Right lobe of liver (tissue), 6 donors: ENCODE results near the gene TBC1D2. TPM values are rescaled to one million over a fixed set of nuclear protein-coding genes. Genes with fewer than 3 reads are reported as not detected.
"Not testable (repeated sequence)": the region's sequence is repeated elsewhere in the genome, so short reads cannot be mapped to it uniquely, and the experiment has no call there.

Experiments
- ATAC-seq, 4 donors: fragments of 200-7000 bp; cut with Tn5 transposase; one replicate each; pipeline ENCODE4 v1.9.1; 2020; ENCODE audit warnings: mild to moderate bottlenecking in 4 of 4, moderate library complexity in 4 of 4
- DNase-seq, 3 donors: peaks; one replicate each; pipeline ENCODE4 v3.0.0-alpha.2; 2020
- H3K27ac ChIP-seq, 3 donors: fragments of 200-600 bp; one replicate each; pipeline ENCODE4 v1.8.0; 2022
- H3K27me3 ChIP-seq, 2 donors: fragments of 200-600 bp; one replicate each; pipeline ENCODE4 v1.8.0; 2022
- H3K36me3 ChIP-seq, 4 donors: fragments of 200-600 bp; sonication (generic) in 1 of 4; one replicate each; pipeline versions ENCODE4 v1.5.1 to v1.8.0; 2017 to 2022; ENCODE audit warnings: control low read depth in 1 of 4
- H3K4me1 ChIP-seq, 4 donors: fragments of 200-600 bp; sonication (generic) in 1 of 4; one replicate each; pipeline versions ENCODE4 v1.5.1 to v1.8.0; 2017 to 2022; ENCODE audit warnings: control low read depth in 1 of 4
- H3K4me3 ChIP-seq, 3 donors: fragments of 200-600 bp; one replicate each; pipeline ENCODE4 v1.8.0; 2022
- H3K9me3 ChIP-seq, 4 donors: fragments of 200-600 bp; sonication (generic) in 1 of 4; one replicate each; pipeline versions ENCODE4 v1.5.1 to v1.8.0; 2017 to 2022; ENCODE audit warnings: control low read depth in 1 of 4
- POLR2A ChIP-seq: fragments of 450-650 bp; IDR thresholded peaks from one replicate; pipeline ENCODE4 v1.6.1; 2017; ENCODE audit warnings: antibody characterized with exemption, mild to moderate bottlenecking
- WGBS: methylation state at CpG from one replicate; pipeline ENCODE4 v1.1.6; 2018; ENCODE audit warnings: low coverage, low lambda C conversion rate; ENCODE audit not compliant: insufficient coverage; ENCODE audit errors: missing lambda C conversion rate; 5-methylcytosine and 5-hydroxymethylcytosine counted together
- intact Hi-C, 2 donors: fragments of 100-400 bp; cut with DNase I; formaldehyde crosslinking; loops; one replicate each; pipeline versions ENCODE4 v1.11.2 to v1.14.1; 2022
- total RNA-seq, 6 experiments: library from RNA; depleted of rRNA in 2 of 6; stranded (reverse); fragments of >200 nt in 2 of 6; fragmentation: NEBNext Ultra II Directional in 3 of 6; extraction: Animal tissue kit (Norgen Biotek cat#: 25700) in 3 of 6; gene quantifications; one replicate each; pipeline versions ENCODE4 v1.1.0 to v1.2.4, GENCODE V29; 2016 to 2023
- TF ChIP-seq, protein P1 (sequence below), 4 donors: fragments of 200-600 bp in 3 of 4; fragments of 450-650 bp in 1 of 4; IDR thresholded peaks; one replicate each; pipeline versions ENCODE4 v1.5.1 to v1.8.0; 2016 to 2022; ENCODE audit warnings: antibody characterized with exemption in 4 of 4, mild to moderate bottlenecking in 2 of 4
- donor health status: DM: no; HTN: yes; CAD: no.
- donor health status: DM: no; HTN: no; CAD: no.
- donor health status: DM: no; HTN: no; CAD: no.
- donor health status: DM: no; HTN: yes; CAD: no.
- donor health status: DM: no; HTN: yes; CAD: no.

Gene TBC1D2
- total RNA-seq, 6 experiments from 2014 or later = 5.1 to 17.5 (median 9.7) TPM

DNA sequence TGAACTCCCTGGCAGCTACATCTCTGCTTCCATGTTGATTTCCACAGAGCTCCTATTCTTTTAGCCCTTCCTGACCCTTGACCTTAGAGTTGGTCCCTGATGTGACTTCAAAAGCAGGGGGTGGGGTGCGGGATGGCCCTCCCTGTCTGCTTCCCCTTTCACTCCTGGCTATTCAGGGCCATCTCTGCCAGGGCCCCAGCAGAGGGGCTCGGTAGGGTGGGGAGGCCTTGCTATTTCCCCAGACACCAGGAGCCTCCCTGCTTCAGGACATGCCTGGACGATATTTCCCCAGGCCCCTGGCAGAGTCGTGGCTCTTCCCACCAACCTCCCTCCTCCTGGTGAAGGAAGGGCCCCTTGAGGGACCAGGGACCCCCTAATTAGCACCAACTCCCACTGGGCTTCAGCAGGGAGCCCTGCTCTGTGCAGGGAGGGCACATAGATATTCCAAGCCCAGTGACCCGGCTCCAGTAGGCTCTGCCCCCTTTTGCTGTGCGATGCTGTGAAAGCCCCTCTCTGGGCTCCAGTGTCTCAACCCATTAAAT, 80.3 kb downstream of the TBC1D2 start:
- whole genome bisulfite sequencing = 80% methylated on average over 1 of the region's 6 CpGs
- no peaks in the 10 kb centered on the region for H3K27me3 ChIP-seq
- no peak for TF ChIP-seq POLR2A
- TF ChIP-seq, protein P1, sequence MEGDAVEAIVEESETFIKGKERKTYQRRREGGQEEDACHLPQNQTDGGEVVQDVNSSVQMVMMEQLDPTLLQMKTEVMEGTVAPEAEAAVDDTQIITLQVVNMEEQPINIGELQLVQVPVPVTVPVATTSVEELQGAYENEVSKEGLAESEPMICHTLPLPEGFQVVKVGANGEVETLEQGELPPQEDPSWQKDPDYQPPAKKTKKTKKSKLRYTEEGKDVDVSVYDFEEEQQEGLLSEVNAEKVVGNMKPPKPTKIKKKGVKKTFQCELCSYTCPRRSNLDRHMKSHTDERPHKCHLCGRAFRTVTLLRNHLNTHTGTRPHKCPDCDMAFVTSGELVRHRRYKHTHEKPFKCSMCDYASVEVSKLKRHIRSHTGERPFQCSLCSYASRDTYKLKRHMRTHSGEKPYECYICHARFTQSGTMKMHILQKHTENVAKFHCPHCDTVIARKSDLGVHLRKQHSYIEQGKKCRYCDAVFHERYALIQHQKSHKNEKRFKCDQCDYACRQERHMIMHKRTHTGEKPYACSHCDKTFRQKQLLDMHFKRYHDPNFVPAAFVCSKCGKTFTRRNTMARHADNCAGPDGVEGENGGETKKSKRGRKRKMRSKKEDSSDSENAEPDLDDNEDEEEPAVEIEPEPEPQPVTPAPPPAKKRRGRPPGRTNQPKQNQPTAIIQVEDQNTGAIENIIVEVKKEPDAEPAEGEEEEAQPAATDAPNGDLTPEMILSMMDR (IDR thresholded peaks at IDR 0.05) = no peak
- H3K4me3 ChIP-seq = no peak overlapping the region
- H3K4me1 ChIP-seq = peaks cover 0 to 6% (median 0%) of the 10 kb centered on the region in 4 donors
- intact Hi-C loops = no loop called here
- H3K27ac ChIP-seq = no peak overlapping the region
- no peaks in the 10 kb centered on the region for H3K36me3 ChIP-seq
- H3K9me3 ChIP-seq = no peaks in the 10 kb centered on the region
- DNase-seq (no peak), ATAC-seq (no peak)

DNA sequence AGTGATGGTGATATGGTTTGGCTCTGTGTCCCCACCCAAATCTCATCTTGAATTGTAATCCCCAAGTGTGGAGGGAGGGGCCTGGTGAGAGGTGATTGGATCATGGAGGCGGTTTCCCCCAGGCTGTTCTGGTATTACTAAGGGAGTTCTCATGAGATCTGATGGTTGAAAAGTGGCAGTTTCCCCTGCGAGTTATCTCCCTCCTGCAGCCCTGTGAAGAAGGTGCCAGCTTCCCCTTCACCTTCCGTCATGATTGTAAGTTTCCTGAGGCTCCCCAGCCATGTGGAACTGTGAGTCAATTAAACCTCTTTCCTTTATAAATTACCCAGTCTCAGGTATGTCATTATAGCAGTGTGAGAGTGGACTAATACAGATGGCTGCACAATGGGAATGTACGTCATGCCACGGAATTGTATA, 80.9 kb downstream of the TBC1D2 start:
- intact Hi-C loops, H3K36me3 ChIP-seq, H3K4me3 ChIP-seq, H3K9me3 ChIP-seq, H3K4me1 ChIP-seq, H3K27me3 ChIP-seq, H3K27ac ChIP-seq, ATAC-seq: not testable (repeated sequence)
- WGBS = 74% methylated on average over 4 of the region's 5 CpGs
- DNase-seq = peak in 1 of 3 donors; percentile 7

DNA sequence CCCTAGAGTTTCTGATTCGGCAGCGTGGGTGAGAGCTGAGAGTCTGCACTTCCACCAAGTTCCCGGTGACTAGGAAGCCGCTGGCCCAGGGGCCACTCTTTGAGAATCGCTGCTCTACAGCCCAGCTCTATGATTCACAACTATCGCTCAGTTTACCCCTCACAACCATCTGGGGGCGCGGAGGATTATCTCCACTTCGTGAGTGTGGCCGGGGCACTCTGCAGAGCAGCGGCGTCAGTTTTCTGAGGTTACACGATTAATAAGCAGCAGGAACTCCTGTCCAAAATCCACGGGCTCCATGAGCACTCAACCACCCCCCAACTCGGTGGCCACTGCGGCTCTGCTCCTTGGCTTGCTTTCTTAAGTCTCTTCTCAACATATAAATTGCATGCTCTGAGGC, 82.3 kb downstream of the TBC1D2 start:
- TF ChIP-seq POLR2A = no peak
- TF ChIP-seq, protein P1 (IDR thresholded peaks at IDR 0.05) = no peak
- ATAC-seq (no peak), DNase-seq (no peak)
- intact Hi-C loops = no loop called here
- no peaks in the 10 kb centered on the region for H3K27me3 ChIP-seq
- H3K4me3 ChIP-seq = no peak overlapping the region
- no peaks in the 10 kb centered on the region for H3K9me3 ChIP-seq
- peaks cover 0 to 6% (median 0%) of the 10 kb centered on the region in 4 donors for H3K4me1 ChIP-seq
- H3K27ac ChIP-seq = no peak overlapping the region
- WGBS = 93% methylated on average over 10 of the region's 16 CpGs
- no peaks in the 10 kb centered on the region for H3K36me3 ChIP-seq

DNA sequence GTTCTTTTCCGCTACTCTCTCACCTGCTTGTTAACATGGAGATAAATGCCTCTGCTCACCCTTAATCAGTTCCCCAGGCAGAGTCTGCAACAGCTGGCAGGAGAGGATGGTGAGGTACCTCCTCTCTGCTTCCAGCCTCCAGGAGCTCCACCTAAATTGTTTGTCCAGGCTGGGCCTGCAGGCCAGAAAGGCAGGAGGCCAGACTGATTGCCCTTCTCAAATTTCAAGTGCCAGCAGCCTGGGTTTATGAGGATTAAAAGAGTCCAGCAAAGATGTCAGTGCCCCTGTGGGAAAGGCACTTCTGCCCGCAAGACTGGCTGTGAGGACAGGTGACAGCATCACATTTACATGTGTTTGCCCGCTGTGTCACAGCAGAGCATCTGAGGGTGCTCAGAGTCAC, 82.8 kb downstream of the TBC1D2 start:
- ATAC-seq = peak in 3 of 4 donors; percentile 46 to 85 (median 56)
- H3K4me1 ChIP-seq = peaks cover 0 to 6% (median 0%) of the 10 kb centered on the region in 4 donors
- intact Hi-C loops = no loop called here

DNA sequence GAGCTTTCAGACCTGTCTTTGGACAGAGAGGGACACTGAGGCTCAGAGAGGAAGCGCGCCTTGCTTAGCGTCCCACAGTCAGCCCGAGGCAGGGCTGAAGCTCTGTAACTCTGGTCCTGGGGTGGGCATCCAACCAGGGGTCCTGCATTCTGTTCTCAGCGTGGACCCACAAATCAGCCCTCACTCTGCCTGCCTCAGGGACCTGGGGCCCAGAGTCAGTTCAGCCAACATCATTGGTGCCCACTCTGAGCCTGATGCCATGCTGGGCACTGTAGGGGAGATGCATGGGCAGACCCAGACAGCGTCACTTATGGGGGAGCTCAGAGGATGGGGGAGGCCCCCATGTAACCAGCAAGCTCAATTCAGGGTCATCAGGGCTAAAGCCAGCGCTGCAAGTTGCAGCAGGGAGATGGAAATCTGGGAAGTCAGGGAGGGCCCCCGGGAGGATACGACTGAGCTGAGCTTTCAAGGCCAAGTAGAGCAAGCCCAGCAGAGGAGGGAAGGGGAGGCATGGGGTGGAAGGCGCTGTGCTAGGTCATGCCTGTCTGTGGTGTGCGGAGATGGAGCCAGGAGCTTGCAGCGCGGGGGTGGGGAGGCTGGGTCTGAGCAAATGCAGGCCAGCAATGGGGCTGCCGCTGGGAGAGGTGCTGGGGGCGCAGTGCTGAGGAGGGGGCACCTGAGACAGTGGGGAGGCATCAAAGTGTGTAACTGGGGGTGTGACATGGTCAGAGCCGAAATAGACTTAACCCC, 84.1 kb downstream of the TBC1D2 start:
- WGBS = 75% methylated on average over 7 of the region's 16 CpGs
- Histone ChIP-seq H3K27me3 (no peaks in the 10 kb centered on the region), H3K4me1 (no peaks in the 10 kb centered on the region), H3K36me3 (no peaks in the 10 kb centered on the region), H3K27ac (no peak overlapping the region), H3K4me3 (no peak overlapping the region), H3K9me3 (no peaks in the 10 kb centered on the region)
- TF ChIP-seq POLR2A = no peak
- TF ChIP-seq, protein P1 (IDR thresholded peaks at IDR 0.05) = no peak
- ATAC-seq (no peak), DNase-seq (no peak)
- intact Hi-C loops = no loop called here

More for the DNA sequence above, 82.8 kb downstream of the TBC1D2 start:
- Histone ChIP-seq H3K4me3 (no peak overlapping the region), H3K27ac (no peak overlapping the region), H3K27me3 (no peaks in the 10 kb centered on the region), H3K36me3 (no peaks in the 10 kb centered on the region), H3K9me3 (no peaks in the 10 kb centered on the region)
- DNase-seq = peak in 1 of 3 donors; percentile 68
- TF ChIP-seq, protein P1 (IDR thresholded peaks at IDR 0.05) = no peak
- no peak for TF ChIP-seq POLR2A
- WGBS = 100% methylated on average over 1 of the region's 3 CpGs
